GM23338 (cell line): ENCODE results near the gene UST. TPM values are rescaled to one million over a fixed set of nuclear protein-coding genes. Genes with fewer than 3 reads are reported as not detected.

Source experiments
- ATAC-seq: fragments of 200-7000 bp; cut with Tn5 transposase; 3 replicates; pipeline ENCODE4 v1.9.1; 2020
- DNase-seq: peaks from one replicate; pipeline ENCODE4 v3.0.0-alpha.2; 2015; ENCODE audit warnings: low spot score
- H2AFZ ChIP-seq: fragments of 200-600 bp; sonication (generic); 2 replicates; pipeline ENCODE4 v1.8.0; 2016; ENCODE audit warnings: antibody characterized with exemption, mild to moderate bottlenecking, moderate library complexity
- H3F3A ChIP-seq: fragments of 200-600 bp; sonication (generic); replicated peaks from 2 replicates; pipeline ENCODE4 v1.8.0; 2017; ENCODE audit warnings: antibody characterized with exemption, mixed run types, low read depth
- H3K27ac ChIP-seq: fragments of 200-600 bp; sonication (generic); 2 replicates; pipeline ENCODE4 v1.6.1; 2016; ENCODE audit warnings: low read depth
- H3K27me3 ChIP-seq: fragments of 200-600 bp; sonication (generic); 2 replicates; pipeline ENCODE4 v1.8.0; 2016; ENCODE audit warnings: mild to moderate bottlenecking, mixed run types, moderate library complexity; ENCODE audit not compliant: insufficient read depth
- H3K36me3 ChIP-seq: fragments of 200-600 bp; sonication (generic); 2 replicates; pipeline ENCODE4 v1.8.0; 2016; ENCODE audit warnings: mild to moderate bottlenecking; ENCODE audit not compliant: insufficient read depth
- H3K4me1 ChIP-seq: fragments of 200-600 bp; sonication (generic); 2 replicates; pipeline ENCODE4 v1.8.0; 2016; ENCODE audit warnings: mild to moderate bottlenecking, moderate library complexity; ENCODE audit not compliant: insufficient read depth
- H3K4me2 ChIP-seq: fragments of 200-600 bp; sonication (generic); 2 replicates; pipeline ENCODE4 v1.7.1; 2017; ENCODE audit warnings: mixed run types
- H3K4me3 ChIP-seq: fragments of 200-600 bp; sonication (generic); 2 replicates; pipeline ENCODE4 v1.6.1; 2016; ENCODE audit warnings: mixed run types
- H3K79me2 ChIP-seq: fragments of 200-600 bp; sonication (generic); replicated peaks from 2 replicates; pipeline ENCODE4 v1.8.0; 2017; ENCODE audit warnings: mild to moderate bottlenecking; ENCODE audit not compliant: insufficient read depth
- H3K9me2 ChIP-seq: fragments of 200-600 bp; sonication (generic); 2 replicates; pipeline ENCODE4 v1.8.0; 2017; ENCODE audit not compliant: insufficient read depth
- H4K20me1 ChIP-seq: fragments of 200-600 bp; sonication (generic); replicated peaks from 2 replicates; pipeline ENCODE4 v1.8.0; 2017; ENCODE audit warnings: mild to moderate bottlenecking; ENCODE audit not compliant: insufficient read depth
- H3K27ac Mint-ChIP-seq: 2 replicates; pipeline ENCODE4 v1.8.0; 2020; ENCODE audit warnings: inconsistent platforms, mild to moderate bottlenecking, moderate library complexity, mixed read lengths
- H3K27me3 Mint-ChIP-seq: 3 replicates; pipeline ENCODE4 v1.8.0; 2022; ENCODE audit warnings: low read depth, mild to moderate bottlenecking, moderate library complexity, mixed read lengths, inconsistent platforms; ENCODE audit not compliant: insufficient read depth, poor library complexity
- H3K36me3 Mint-ChIP-seq: 3 replicates; pipeline ENCODE4 v1.8.0; 2021; ENCODE audit warnings: low read depth, mild to moderate bottlenecking, inconsistent platforms, moderate library complexity, mixed read lengths
- H3K4me1 Mint-ChIP-seq: 3 replicates; pipeline ENCODE4 v1.8.0; 2020; ENCODE audit warnings: mild to moderate bottlenecking, inconsistent platforms, mixed read lengths
- H3K4me3 Mint-ChIP-seq: 3 replicates; pipeline ENCODE4 v1.8.0; 2021; ENCODE audit warnings: moderate library complexity, mild to moderate bottlenecking, inconsistent platforms, mixed read lengths
- H3K9me3 Mint-ChIP-seq: 3 replicates; pipeline ENCODE4 v1.8.0; 2020; ENCODE audit warnings: moderate library complexity, mild to moderate bottlenecking, inconsistent platforms, mixed read lengths
- CTCF ChIP-seq, 2 experiments: fragments of 200-600 bp in 1 of 2; sonication (generic) in 1 of 2; conservative IDR thresholded peaks; 2 replicates each; pipeline versions ENCODE4 v1.5.1 to v1.6.1; 2016 to 2017; ENCODE audit warnings: antibody characterized with exemption in 2 of 2, low read depth in 2 of 2, mild to moderate bottlenecking in 2 of 2, moderate library complexity in 1 of 2
- ETS1 ChIP-seq: IDR thresholded peaks from 2 replicates; pipeline ENCODE4 v1.6.1; 2016; ENCODE audit warnings: antibody characterized with exemption
- EZH2 ChIP-seq: fragments of 200-600 bp; sonication (generic); IDR thresholded peaks from one replicate; pipeline ENCODE4 v1.8.0; 2017; ENCODE audit warnings: antibody characterized with exemption, mild to moderate bottlenecking, low read depth; ENCODE audit not compliant: unreplicated experiment
- EZH2phosphoT487 ChIP-seq: fragments of 200-600 bp; sonication (generic); IDR thresholded peaks from one replicate; pipeline ENCODE4 v1.8.1; 2018; ENCODE audit warnings: antibody characterized with exemption; ENCODE audit not compliant: unreplicated experiment
- JUNB ChIP-seq: IDR thresholded peaks from one replicate; pipeline ENCODE4 v1.6.1; 2016; ENCODE audit warnings: antibody characterized with exemption; ENCODE audit not compliant: unreplicated experiment
- NANOG ChIP-seq: IDR thresholded peaks from 2 replicates; pipeline ENCODE4 v1.6.1; 2016; ENCODE audit warnings: antibody characterized with exemption, borderline replicate concordance
- POLR2AphosphoS5 ChIP-seq: IDR thresholded peaks from 2 replicates; pipeline ENCODE4 v1.6.1; 2016; ENCODE audit warnings: antibody characterized with exemption, low read depth
- REST ChIP-seq: IDR thresholded peaks from one replicate; pipeline ENCODE4 v1.6.1; 2018; ENCODE audit warnings: antibody characterized with exemption; ENCODE audit not compliant: unreplicated experiment
- ZNF114 ChIP-seq: fragments of 250-450 bp; sonication (Bioruptor Pico); IDR thresholded peaks from 2 replicates; pipeline ENCODE4 v1.5.0; 2020; ENCODE audit warnings: mild to moderate bottlenecking, moderate library complexity
- ZNF331 ChIP-seq: fragments of 250-450 bp; sonication (Bioruptor Pico); IDR thresholded peaks from 2 replicates; pipeline ENCODE4 v1.5.0; 2020; ENCODE audit warnings: low read depth, mild to moderate bottlenecking, moderate library complexity
- polyA plus RNA-seq: library from polyadenylated mRNA; unstranded; fragments of >200 nt; fragmentation: Nextera tagmentation; extraction: Ambion mirVana; gene quantifications from 2 replicates; pipeline ENCODE4 v1.2.1, GENCODE V29; 2016
- total RNA-seq: library from RNA; depleted of rRNA; stranded (reverse); fragments of >200 nt; shearing (Covaris generic); gene quantifications from 2 replicates; pipeline ENCODE4 v1.2.3, GENCODE V29; 2014

UST gene
- total and polyA plus RNA-seq, 2 experiments from 2014 or later, result 12.6 to 33.0 TPM

DNA sequence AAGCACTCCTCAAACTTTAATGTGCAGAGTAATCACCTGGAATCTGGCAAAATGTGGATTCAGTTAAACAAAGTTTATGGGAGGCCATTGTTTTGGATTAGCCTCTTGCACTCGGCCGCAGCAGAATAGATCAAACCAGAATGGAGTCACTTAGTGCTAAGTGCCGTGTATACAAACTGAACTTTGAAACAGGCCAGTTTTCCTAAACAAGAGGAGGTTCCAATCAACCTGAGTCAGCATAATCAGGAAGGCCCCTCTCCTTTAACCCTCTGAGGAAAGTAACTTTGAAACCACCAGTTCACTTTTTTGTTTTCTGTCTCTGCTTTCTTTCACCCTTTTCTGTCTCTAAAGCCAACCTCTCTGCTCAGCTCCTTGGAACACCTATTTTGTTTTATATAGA, 92.2 kb downstream of the UST start (continued):
- TF ChIP-seq EZH2phosphoT487, result no peak
- TF ChIP-seq ETS1, result no peak
- no peak for TF ChIP-seq ZNF114
- no peak for TF ChIP-seq EZH2
- TF ChIP-seq ZNF331 (CRISPR knock-in tag), result no peak
- no peak for TF ChIP-seq CTCF (conservative IDR thresholded peaks at IDR 0.05; ENCODE audit: low read depth in 2 of 2)

DNA sequence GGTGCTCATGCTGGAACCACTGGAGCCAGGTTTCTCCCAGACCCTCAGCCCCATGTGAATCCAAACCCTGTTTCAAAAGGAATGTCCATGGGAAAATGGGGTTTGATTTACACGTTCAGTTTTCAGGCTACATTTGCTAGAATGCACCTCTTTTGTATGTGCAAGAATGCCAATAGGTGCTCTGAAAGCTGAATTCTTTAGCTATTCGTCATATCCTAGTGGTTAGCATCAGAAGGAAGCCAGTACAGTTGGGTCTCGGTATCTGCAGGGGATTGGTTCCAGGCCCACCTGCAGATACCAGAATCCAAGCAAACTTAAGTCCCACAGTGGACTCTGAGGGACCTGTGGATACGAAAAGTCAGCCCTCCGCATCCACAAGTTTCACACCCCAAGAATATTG, 93.4 kb downstream of the UST start:
- H3K27me3 Mint-ChIP-seq, result peaks cover 3% of the 10 kb centered on the region
- DNase-seq, result no peak

More for the DNA sequence above, 93.4 kb downstream of the UST start:
- Histone ChIP-seq H3K79me2 (peaks cover 98% of the 10 kb centered on the region), H4K20me1 (no peaks in the 10 kb centered on the region), H2AFZ (no peak overlapping the region), H3K9me2 (peaks cover 8% of the 10 kb centered on the region; the same call in 1 of the 2 replicates), H3K4me2 (no peak overlapping the region), H3K4me1 (peaks cover 45% of the 10 kb centered on the region), H3K27ac (no peak overlapping the region), H3F3A (no peaks in the 10 kb centered on the region), H3K27me3 (no peaks in the 10 kb centered on the region), H3K36me3 (no peaks in the 10 kb centered on the region), H3K4me3 (no peak overlapping the region)
- no peak overlapping the region for H3K27ac Mint-ChIP-seq
- no peak; the same call in 2 of the 3 replicates for ATAC-seq
- TF ChIP-seq EZH2phosphoT487, result no peak
- no peak for TF ChIP-seq POLR2AphosphoS5
- TF ChIP-seq JUNB, result no peak
- TF ChIP-seq EZH2, result no peak
- no peak for TF ChIP-seq NANOG
- TF ChIP-seq REST, result no peak
- TF ChIP-seq CTCF (conservative IDR thresholded peaks at IDR 0.05; ENCODE audit: low read depth in 2 of 2), result no peak
- no peaks in the 10 kb centered on the region for H3K9me3 Mint-ChIP-seq
- H3K4me1 Mint-ChIP-seq, result peaks cover 62% of the 10 kb centered on the region
- no peak overlapping the region for H3K4me3 Mint-ChIP-seq
- H3K36me3 Mint-ChIP-seq, result peaks cover 7% of the 10 kb centered on the region
